Calu3 (cell line): ENCODE measurements around the gene NQO2. TPM values are rescaled to one million over a fixed set of nuclear protein-coding genes. Genes with fewer than 3 reads are reported as not detected.
"Not testable (repeated sequence)": the region's sequence is repeated elsewhere in the genome, so short reads cannot be mapped to it uniquely, and the experiment has no call there.

ENCODE experiments used
- BruUV-seq: library from RNA; stranded (reverse); fragments of 400-500 nt; replicated peaks from 2 replicates; lab custom pipeline; 2021; lab: Mats Ljungman, UMichigan
- CTCF ChIA-PET: fragments of 300-600 bp; sonication (Branson Sonifier 250); formaldehyde crosslinking; loops from one replicate; lab custom pipeline; 2022; ENCODE audit warnings: antibody characterized with exemption; lab: Charles Lee
- DNase-seq: peaks from one replicate; pipeline ENCODE4 v3.0.0; 2022
- H3K27ac Mint-ChIP-seq: one replicate; pipeline ENCODE4 v1.8.0; 2022; ENCODE audit warnings: mixed read lengths; ENCODE audit not compliant: unreplicated experiment
- H3K27me3 Mint-ChIP-seq: one replicate; pipeline ENCODE4 v1.8.0; 2022; ENCODE audit warnings: mixed read lengths; ENCODE audit not compliant: unreplicated experiment
- H3K36me3 Mint-ChIP-seq: one replicate; pipeline ENCODE4 v1.8.0; 2022; ENCODE audit warnings: mild to moderate bottlenecking, moderate library complexity, mixed read lengths; ENCODE audit not compliant: insufficient read depth, unreplicated experiment
- H3K4me1 Mint-ChIP-seq: one replicate; pipeline ENCODE4 v1.8.0; 2022; ENCODE audit warnings: mild to moderate bottlenecking, low read depth, mixed read lengths; ENCODE audit not compliant: unreplicated experiment
- H3K4me3 Mint-ChIP-seq: one replicate; pipeline ENCODE4 v1.8.0; 2022; ENCODE audit warnings: mild to moderate bottlenecking, low read depth, moderate library complexity, mixed read lengths; ENCODE audit not compliant: unreplicated experiment
- H3K9me3 Mint-ChIP-seq: one replicate; pipeline ENCODE4 v1.8.0; 2022; ENCODE audit warnings: low read depth, mixed read lengths; ENCODE audit not compliant: unreplicated experiment
- CTCF ChIP-seq: fragments of 200-600 bp; IDR thresholded peaks from one replicate; pipeline ENCODE4 v1.8.0; 2022; ENCODE audit warnings: antibody characterized with exemption; ENCODE audit not compliant: unreplicated experiment
- intact Hi-C: fragments of 100-400 bp; cut with micrococcal nuclease; formaldehyde crosslinking; loops from one replicate; pipeline ENCODE4 v1.10.0; 2022; ENCODE audit not compliant: unreplicated experiment
- total RNA-seq: library from RNA; stranded (reverse); gene quantifications from 2 replicates; pipeline ENCODE4 v1.2.3, GENCODE V29; 2022

NQO2 gene
- total RNA-seq, 1 experiment from 2014 or later, result 12.0 TPM

- Mint-ChIP-seq H3K9me3 (no peaks in the 10 kb centered on the region), H3K27me3 (no peaks in the 10 kb centered on the region), H3K27ac (no peak overlapping the region), H3K4me1 (no peaks in the 10 kb centered on the region), H3K4me3 (no peak overlapping the region), H3K36me3 (peaks cover 7% of the 10 kb centered on the region)
- intact Hi-C loops, result no loop called here
- CTCF ChIA-PET, result no interaction called here
- TF ChIP-seq CTCF, result no peak
- no peak for DNase-seq
- no TSS peak for BruUV-seq
Observed at GRCh38 chr6:3005077-3005476, 5.4 kb downstream of the NQO2 start.

- TF ChIP-seq CTCF, result no peak
- Mint-ChIP-seq H3K4me1 (no peaks in the 10 kb centered on the region), H3K27ac (no peak overlapping the region), H3K9me3 (no peaks in the 10 kb centered on the region), H3K36me3 (no peaks in the 10 kb centered on the region), H3K4me3 (no peak overlapping the region), H3K27me3 (no peaks in the 10 kb centered on the region)
- intact Hi-C loops, result loop anchor here (2.0 kb wide), 1 partner anchor 55 kb away; no protein-coding TSS in a partner anchor
- DNase-seq, result no peak
- BruUV-seq, result no TSS peak
- CTCF ChIA-PET, result no interaction called here
Observed at GRCh38 chr6:3005874-3006273, 6.2 kb downstream of the NQO2 start.

- Mint-ChIP-seq H3K36me3 (no peaks in the 10 kb centered on the region), H3K27me3 (no peaks in the 10 kb centered on the region), H3K4me1 (no peaks in the 10 kb centered on the region), H3K27ac (no peak overlapping the region), H3K9me3 (no peaks in the 10 kb centered on the region), H3K4me3 (no peak overlapping the region)
- no TSS peak for BruUV-seq
- no peak for DNase-seq
- TF ChIP-seq CTCF, result no peak
- intact Hi-C loops, result loop anchor here (2.0 kb wide), 1 partner anchor 54 kb away; no protein-coding TSS in a partner anchor
- CTCF ChIA-PET, result no interaction called here
Observed at GRCh38 chr6:3006476-3006875, 6.8 kb downstream of the NQO2 start.

GRCh38 chr6:3007571-3007970 lies 7.9 kb downstream of the NQO2 start:
- CTCF ChIA-PET, result no interaction called here
- Mint-ChIP-seq H3K36me3 (no peaks in the 10 kb centered on the region), H3K9me3 (no peaks in the 10 kb centered on the region), H3K4me3 (no peak overlapping the region), H3K27me3 (no peaks in the 10 kb centered on the region), H3K4me1 (no peaks in the 10 kb centered on the region), H3K27ac (no peak overlapping the region)
- no TSS peak for BruUV-seq
- DNase-seq, result no peak
- intact Hi-C loops, result loop anchor here (2.0 kb wide), 1 partner anchor 53 kb away; no protein-coding TSS in a partner anchor
- TF ChIP-seq CTCF, result no peak

- intact Hi-C loops, H3K27me3 Mint-ChIP-seq, H3K9me3 Mint-ChIP-seq, H3K36me3 Mint-ChIP-seq, H3K27ac Mint-ChIP-seq, CTCF ChIA-PET, BruUV-seq, H3K4me1 Mint-ChIP-seq, H3K4me3 Mint-ChIP-seq, DNase-seq: not testable (repeated sequence)
Observed at GRCh38 chr6:3008712-3009265, 9.1 kb downstream of the NQO2 start.
